GM18909 (cell line): ENCODE results near the gene SRGAP2C.
"Not testable (repeated sequence)": the region's sequence is repeated elsewhere in the genome, so short reads cannot be mapped to it uniquely, and the experiment has no call there.

Experiments
- ATAC-seq: cut with Tn5 transposase; IDR thresholded peaks from one replicate; pipeline ENCODE4 v1.9.1; 2021; ENCODE audit warnings: mild to moderate bottlenecking; ENCODE audit not compliant: unreplicated experiment, poor library complexity

The SRGAP2C gene

GRCh38 chr1:121317491-121318468, 133.0 kb downstream of the SRGAP2C start:
- ATAC-seq: not testable (repeated sequence)

- ATAC-seq: not testable (repeated sequence)
Measured at GRCh38 chr1:121318687-121319086, 133.9 kb downstream of the SRGAP2C start.

GRCh38 chr1:121321660-121322059, 136.9 kb downstream of the SRGAP2C start:
- not testable (repeated sequence) for ATAC-seq

- ATAC-seq: not testable (repeated sequence)
Measured at GRCh38 chr1:121324726-121325125, 140.0 kb downstream of the SRGAP2C start.

GRCh38 chr1:121332141-121332540, 147.4 kb downstream of the SRGAP2C start:
- not testable (repeated sequence) for ATAC-seq

- ATAC-seq: not testable (repeated sequence)
Measured at GRCh38 chr1:121332599-121333562, 148.1 kb downstream of the SRGAP2C start.

- ATAC-seq: peak; percentile 62
Measured at GRCh38 chr1:121337958-121338357, 153.2 kb downstream of the SRGAP2C start.

GRCh38 chr1:121339611-121340010, 154.8 kb downstream of the SRGAP2C start:
- ATAC-seq: peak; percentile 70

- ATAC-seq: not testable (repeated sequence)
Measured at GRCh38 chr1:121343311-121343906, 158.6 kb downstream of the SRGAP2C start.

GRCh38 chr1:121344355-121344754, 159.6 kb downstream of the SRGAP2C start:
- ATAC-seq: not testable (repeated sequence)

- ATAC-seq: not testable (repeated sequence)
Measured at GRCh38 chr1:121346654-121347053, 161.9 kb downstream of the SRGAP2C start.

GRCh38 chr1:121347476-121347875, 162.7 kb downstream of the SRGAP2C start:
- not testable (repeated sequence) for ATAC-seq

GRCh38 chr1:121348115-121348514, 163.3 kb downstream of the SRGAP2C start:
- ATAC-seq: not testable (repeated sequence)

GRCh38 chr1:121349332-121349967, 164.7 kb downstream of the SRGAP2C start:
- not testable (repeated sequence) for ATAC-seq

GRCh38 chr1:121355711-121356420, 171.1 kb downstream of the SRGAP2C start:
- ATAC-seq: not testable (repeated sequence)

GRCh38 chr1:121356819-121357218, 172.0 kb downstream of the SRGAP2C start:
- not testable (repeated sequence) for ATAC-seq

GRCh38 chr1:121360531-121360930, 175.8 kb downstream of the SRGAP2C start:
- not testable (repeated sequence) for ATAC-seq

- not testable (repeated sequence) for ATAC-seq
Measured at GRCh38 chr1:121361451-121362233, 176.9 kb downstream of the SRGAP2C start.
